Neuronal stem cell (in vitro differentiated cells): ENCODE measurements around the gene ZFP92.

ENCODE experiments used
- DNase-seq: peaks from one replicate; pipeline ENCODE4 v3.0.0-alpha.2; 2013; ENCODE audit warnings: low spot score
- H2AFZ ChIP-seq: one replicate; pipeline ENCODE4 v1.6.1; 2013; ENCODE audit warnings: mild to moderate bottlenecking, low read length, inconsistent platforms
- H2AK5ac ChIP-seq: 2 replicates; pipeline ENCODE4 v1.6.1; 2013; ENCODE audit warnings: low read depth, mild to moderate bottlenecking, inconsistent platforms, low read length, moderate library complexity, mixed read lengths
- H2BK120ac ChIP-seq: 2 replicates; pipeline ENCODE4 v1.6.1; 2013; ENCODE audit warnings: low read depth, mild to moderate bottlenecking, inconsistent platforms, low read length, moderate library complexity, mixed read lengths
- H2BK12ac ChIP-seq: one replicate; pipeline ENCODE4 v1.6.1; 2013; ENCODE audit warnings: low read length, inconsistent platforms
- H2BK15ac ChIP-seq: 2 replicates; pipeline ENCODE4 v1.6.1; 2013; ENCODE audit warnings: mild to moderate bottlenecking, low read length, inconsistent platforms, mixed read lengths
- H2BK5ac ChIP-seq: one replicate; pipeline ENCODE4 v1.6.1; 2013; ENCODE audit warnings: inconsistent platforms, mild to moderate bottlenecking, low read length, moderate library complexity
- H3K14ac ChIP-seq: one replicate; pipeline ENCODE4 v1.6.1; 2013; ENCODE audit warnings: low read length, inconsistent platforms
- H3K18ac ChIP-seq: 2 replicates; pipeline ENCODE4 v1.6.1; 2013; ENCODE audit warnings: low read length, inconsistent platforms
- H3K23ac ChIP-seq: 2 replicates; pipeline ENCODE4 v1.6.1; 2013; ENCODE audit warnings: low read depth, mild to moderate bottlenecking, mixed read lengths, low read length, inconsistent platforms; ENCODE audit not compliant: poor library complexity
- H3K27ac ChIP-seq: replicated peaks from 3 replicates; pipeline ENCODE4 v1.5.1; 2013; ENCODE audit warnings: low read length, inconsistent platforms
- H3K27me3 ChIP-seq, 3 experiments: 2 replicates each; pipeline ENCODE4 v1.6.1; 2013; ENCODE audit warnings: low read length in 3 of 3, mild to moderate bottlenecking in 2 of 3, inconsistent platforms in 1 of 3, low read depth in 1 of 3, mixed read lengths in 1 of 3, moderate library complexity in 1 of 3; ENCODE audit not compliant: control insufficient read depth in 3 of 3, insufficient read depth in 3 of 3
- H3K36me3 ChIP-seq, 2 donors: replicated peaks in 1 of 2; 2 replicates each; pipeline ENCODE4 v1.6.1; 2013; ENCODE audit warnings: low read length in 2 of 2; ENCODE audit not compliant: control insufficient read depth in 2 of 2, insufficient read depth in 2 of 2
- H3K4ac ChIP-seq: 2 replicates; pipeline ENCODE4 v1.6.1; 2013; ENCODE audit warnings: inconsistent platforms, mild to moderate bottlenecking, low read length, moderate library complexity
- H3K4me1 ChIP-seq, 2 donors: 1 replicate in 1 of 2; 2 replicates in 1 of 2; pipeline ENCODE4 v1.6.1; 2013; ENCODE audit warnings: low read length in 2 of 2, low read depth in 1 of 2; ENCODE audit not compliant: control insufficient read depth in 2 of 2, insufficient read depth in 1 of 2
- H3K4me2 ChIP-seq: one replicate; pipeline ENCODE4 v1.6.1; 2013; ENCODE audit warnings: mild to moderate bottlenecking, low read length, inconsistent platforms; ENCODE audit not compliant: insufficient read depth, poor library complexity, severe bottlenecking
- H3K4me3 ChIP-seq, 2 donors: 2 replicates each; pipeline ENCODE4 v1.5.1; 2013; ENCODE audit warnings: low read length in 2 of 2, mild to moderate bottlenecking in 2 of 2, inconsistent platforms in 1 of 2, moderate library complexity in 1 of 2
- H3K79me1 ChIP-seq: one replicate; pipeline ENCODE4 v1.6.1; 2013; ENCODE audit warnings: low read depth, mild to moderate bottlenecking, inconsistent platforms, low read length, moderate library complexity
- H3K9ac ChIP-seq: one replicate; pipeline ENCODE4 v1.6.1; 2013; ENCODE audit warnings: mild to moderate bottlenecking, low read depth, low read length, inconsistent platforms; ENCODE audit not compliant: poor library complexity
- H3K9me3 ChIP-seq, 2 donors: replicated peaks in 1 of 2; 2 replicates each; pipeline versions ENCODE3 to v1.6.1; 2013; ENCODE audit warnings: low read length in 2 of 2, mild to moderate bottlenecking in 2 of 2, inconsistent platforms in 1 of 2, low read depth in 1 of 2, mixed read lengths in 1 of 2, moderate library complexity in 1 of 2; ENCODE audit not compliant: control insufficient read depth in 2 of 2, insufficient read depth in 1 of 2
- H4K8ac ChIP-seq: one replicate; pipeline ENCODE4 v1.6.1; 2013; ENCODE audit warnings: low read depth, mild to moderate bottlenecking, inconsistent platforms, low read length, moderate library complexity
- H4K91ac ChIP-seq: one replicate; pipeline ENCODE4 v1.6.1; 2013; ENCODE audit warnings: low read length, low read depth, mild to moderate bottlenecking, inconsistent platforms; ENCODE audit not compliant: poor library complexity
- WGBS, 2 donors: extraction: QIAGEN DNeasy Blood & Tissue Kit; methylation state at CpG; one replicate each; pipeline ENCODE4 v1.1.7; 2013; ENCODE audit warnings: missing lambda C conversion rate in 2 of 2, mixed read lengths in 1 of 2; ENCODE audit not compliant: insufficient read length in 2 of 2, insufficient replicate concordance in 1 of 2; ENCODE audit errors: extremely low coverage in 2 of 2; 5-methylcytosine and 5-hydroxymethylcytosine counted together

Gene ZFP92

DNA sequence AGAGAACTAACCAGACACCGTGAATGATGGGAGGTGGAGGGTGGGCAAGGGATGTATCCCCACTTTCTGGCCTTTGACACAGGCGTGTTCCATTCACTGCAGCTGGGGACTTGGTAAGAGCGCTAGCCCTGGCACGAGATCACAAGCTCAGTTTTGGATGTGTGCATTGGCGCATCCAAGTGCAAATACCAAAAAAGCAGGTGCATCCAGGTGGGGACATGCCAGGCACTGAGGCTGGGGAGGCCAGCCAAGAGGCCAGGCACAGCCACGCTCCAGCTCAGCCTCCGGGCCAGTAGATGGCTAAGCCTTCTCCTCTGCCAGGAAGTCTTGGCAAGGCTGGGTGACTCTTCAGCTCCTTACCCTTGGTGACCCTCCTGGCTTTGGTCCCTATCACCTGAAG is 4.4 kb upstream of the ZFP92 start:
- H3K18ac ChIP-seq, result no peak overlapping the region
- no peak overlapping the region for H2BK5ac ChIP-seq
- H3K27me3 ChIP-seq, result peaks cover 0 to 69% (median 8%) of the 10 kb centered on the region in 3 experiments
- H3K4me1 ChIP-seq, result no peaks in the 10 kb centered on the region
- H3K79me1 ChIP-seq, result no peaks in the 10 kb centered on the region
- no peaks in the 10 kb centered on the region for H3K36me3 ChIP-seq
- H2BK120ac ChIP-seq, result no peak overlapping the region
- no peak overlapping the region for H4K91ac ChIP-seq
- no peak overlapping the region for H3K14ac ChIP-seq
- H3K4me2 ChIP-seq, result no peak overlapping the region
- H4K8ac ChIP-seq, result no peak overlapping the region
- H3K4me3 ChIP-seq, result no peak overlapping the region
- H2BK12ac ChIP-seq, result no peak overlapping the region
- WGBS, 2 donors, result no CpG with 5 or more reads among the region's 7 CpGs
- no peak overlapping the region for H3K23ac ChIP-seq
- H3K9me3 ChIP-seq, result no peaks in the 10 kb centered on the region
- no peak overlapping the region for H3K9ac ChIP-seq
- no peak overlapping the region for H2BK15ac ChIP-seq
- no peak overlapping the region for H3K27ac ChIP-seq
- DNase-seq, result no peak
- H2AK5ac ChIP-seq, result no peak overlapping the region
- no peak overlapping the region for H2AFZ ChIP-seq
- H3K4ac ChIP-seq, result no peak overlapping the region

DNA sequence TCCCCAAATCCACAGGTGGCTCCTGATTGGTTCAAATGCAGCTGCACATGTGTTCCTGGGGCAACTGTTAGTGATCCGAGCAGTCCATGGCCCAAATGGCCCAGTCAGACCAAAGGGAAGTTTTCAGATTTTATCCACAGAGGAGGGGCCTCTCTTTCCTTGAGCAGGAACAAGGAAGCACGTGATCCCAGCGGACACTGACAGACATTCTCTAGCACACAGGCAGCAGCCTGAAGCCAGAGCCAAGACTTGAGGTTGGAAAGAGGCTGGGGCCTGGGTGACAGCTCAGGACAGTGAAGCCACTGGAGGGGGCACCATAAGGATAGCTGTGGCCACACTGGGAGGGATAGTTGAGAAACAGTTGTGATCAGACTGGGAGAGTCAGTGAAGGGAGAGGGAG is 3.5 kb upstream of the ZFP92 start:
- Histone ChIP-seq H3K4me1 (no peaks in the 10 kb centered on the region), H3K4ac (no peak overlapping the region), H3K27ac (no peak overlapping the region), H2BK15ac (no peak overlapping the region), H3K36me3 (no peaks in the 10 kb centered on the region), H3K9me3 (no peaks in the 10 kb centered on the region), H2BK5ac (no peak overlapping the region), H3K4me2 (no peak overlapping the region), H2AFZ (no peak overlapping the region), H2BK12ac (peak overlapping the region; percentile 22), H3K27me3 (peaks cover 0 to 78% (median 10%) of the 10 kb centered on the region in 3 experiments), H2AK5ac (no peak overlapping the region), H3K4me3 (no peak overlapping the region), H3K23ac (no peak overlapping the region), H3K14ac (no peak overlapping the region), H2BK120ac (no peak overlapping the region), H3K79me1 (no peaks in the 10 kb centered on the region), H4K91ac (no peak overlapping the region), H3K9ac (no peak overlapping the region), H3K18ac (no peak overlapping the region), H4K8ac (no peak overlapping the region)
- no peak for DNase-seq
- no CpG with 5 or more reads among the region's 3 CpGs for WGBS, 2 donors

DNA sequence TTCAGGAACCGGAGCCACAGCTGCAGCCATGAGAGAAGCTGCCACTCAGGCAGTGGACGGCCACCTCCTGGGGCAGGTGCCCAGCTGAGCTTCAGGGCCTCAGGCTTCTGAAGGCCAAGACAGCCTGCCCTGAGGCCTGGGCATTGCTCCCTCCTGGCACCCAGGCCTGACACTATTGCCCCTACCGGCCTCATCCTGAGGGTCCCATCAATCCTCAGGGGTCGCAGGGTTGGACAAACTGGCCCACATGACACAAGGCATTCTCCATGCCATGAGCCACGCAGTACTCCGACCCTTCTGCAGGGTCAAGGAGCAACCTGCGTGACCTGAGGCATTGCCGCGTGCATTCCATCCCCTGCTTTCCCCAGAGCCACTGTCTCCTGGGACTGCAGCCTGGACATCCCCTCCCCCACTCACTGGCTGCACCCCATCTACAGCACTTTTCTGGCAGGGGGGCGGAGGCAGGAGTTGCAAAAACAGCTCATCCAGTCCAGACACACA is 3.0 kb upstream of the ZFP92 start:
- Histone ChIP-seq H3K4me3 (no peak overlapping the region), H4K91ac (no peak overlapping the region), H3K23ac (no peak overlapping the region), H3K4me2 (no peak overlapping the region), H3K14ac (no peak overlapping the region), H3K27ac (no peak overlapping the region), H3K4me1 (no peaks in the 10 kb centered on the region), H3K9me3 (no peaks in the 10 kb centered on the region), H4K8ac (no peak overlapping the region), H2AK5ac (no peak overlapping the region), H3K79me1 (no peaks in the 10 kb centered on the region), H3K36me3 (no peaks in the 10 kb centered on the region), H2BK15ac (no peak overlapping the region), H3K4ac (no peak overlapping the region), H3K27me3 (peaks cover 0 to 82% (median 10%) of the 10 kb centered on the region in 3 experiments), H2BK5ac (no peak overlapping the region), H2BK120ac (no peak overlapping the region), H3K9ac (no peak overlapping the region), H3K18ac (no peak overlapping the region), H2BK12ac (no peak overlapping the region), H2AFZ (no peak overlapping the region)
- WGBS, 2 donors, result no CpG with 5 or more reads among the region's 10 CpGs
- DNase-seq, result no peak

DNA sequence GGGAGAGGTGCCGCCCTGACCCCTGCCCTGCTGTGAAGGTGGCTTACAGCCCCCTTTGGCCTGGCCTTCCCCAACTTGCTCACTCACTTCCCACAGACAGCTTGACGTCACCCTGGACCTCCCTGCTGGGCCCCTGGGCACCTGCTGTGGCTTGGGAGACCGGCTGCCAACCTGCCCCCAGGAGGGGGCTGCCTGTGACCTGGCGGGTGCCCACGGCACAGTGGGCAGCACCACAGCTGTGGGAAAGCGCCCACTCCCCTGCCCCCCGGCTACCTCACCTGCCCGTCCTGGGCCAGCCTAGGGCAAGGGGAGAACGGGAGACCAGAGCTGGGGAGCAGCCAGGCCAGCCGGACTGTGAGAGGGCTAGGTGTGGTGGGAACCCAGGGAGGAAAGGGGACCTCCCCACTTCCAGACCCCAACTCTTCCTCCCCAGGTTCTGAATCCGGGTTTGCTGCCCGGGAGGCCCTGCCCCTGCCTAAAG is 2.4 kb upstream of the ZFP92 start:
- Histone ChIP-seq H3K36me3 (no peaks in the 10 kb centered on the region), H3K4me1 (no peaks in the 10 kb centered on the region), H2BK12ac (no peak overlapping the region), H3K4me2 (no peak overlapping the region), H2BK5ac (no peak overlapping the region), H4K8ac (no peak overlapping the region), H3K9me3 (no peaks in the 10 kb centered on the region), H3K79me1 (no peaks in the 10 kb centered on the region), H3K14ac (no peak overlapping the region), H2AFZ (no peak overlapping the region), H4K91ac (no peak overlapping the region), H3K9ac (no peak overlapping the region), H2AK5ac (no peak overlapping the region), H3K18ac (no peak overlapping the region), H3K4me3 (no peak overlapping the region), H2BK120ac (no peak overlapping the region), H3K23ac (no peak overlapping the region), H2BK15ac (no peak overlapping the region), H3K27me3 (peaks cover 0 to 87% (median 10%) of the 10 kb centered on the region in 3 experiments), H3K27ac (no peak overlapping the region), H3K4ac (no peak overlapping the region)
- no peak for DNase-seq
- no CpG with 5 or more reads among the region's 12 CpGs for WGBS, 2 donors
